Gastroesophageal sphincter (tissue), 3 donors: Measurements from ENCODE around the gene DOCK10.

ENCODE experiments used
- CTCF ChIP-seq, 4 experiments: fragments of 200-600 bp in 2 of 4; fragments of 450-650 bp in 2 of 4; sonication (generic) in 1 of 4; IDR thresholded peaks; one replicate each; pipeline ENCODE4 v1.5.1; 2017 to 2019; ENCODE audit warnings: antibody characterized with exemption in 4 of 4, mild to moderate bottlenecking in 2 of 4, moderate library complexity in 2 of 4
- EP300 ChIP-seq: sonication (generic); formaldehyde crosslinking; IDR thresholded peaks from one replicate; pipeline ENCODE4 v1.6.1; 2017; ENCODE audit warnings: antibody characterized with exemption, mild to moderate bottlenecking
- POLR2A ChIP-seq, 2 donors: fragments of 450-650 bp; IDR thresholded peaks; one replicate each; pipeline ENCODE4 v1.6.1; 2017; ENCODE audit warnings: antibody characterized with exemption in 2 of 2, mild to moderate bottlenecking in 2 of 2, moderate library complexity in 1 of 2
- POLR2AphosphoS5 ChIP-seq: sonication (generic); formaldehyde crosslinking; IDR thresholded peaks from one replicate; pipeline ENCODE4 v1.6.1; 2017; ENCODE audit warnings: antibody characterized with exemption

GRCh38 chr2:224999754-225000153 lies 42.5 kb downstream of the DOCK10 start:
- no peak for TF ChIP-seq POLR2AphosphoS5
- no peak for TF ChIP-seq CTCF (IDR thresholded peaks at IDR 0.05)
- no peak for TF ChIP-seq POLR2A (IDR thresholded peaks at IDR 0.05)
- no peak for TF ChIP-seq EP300
